Measurements from ENCODE around the gene TTC7B.
"Not testable (repeated sequence)": the region's sequence is repeated elsewhere in the genome, so short reads cannot be mapped to it uniquely, and the experiment has no call there.

The TTC7B gene

DNA sequence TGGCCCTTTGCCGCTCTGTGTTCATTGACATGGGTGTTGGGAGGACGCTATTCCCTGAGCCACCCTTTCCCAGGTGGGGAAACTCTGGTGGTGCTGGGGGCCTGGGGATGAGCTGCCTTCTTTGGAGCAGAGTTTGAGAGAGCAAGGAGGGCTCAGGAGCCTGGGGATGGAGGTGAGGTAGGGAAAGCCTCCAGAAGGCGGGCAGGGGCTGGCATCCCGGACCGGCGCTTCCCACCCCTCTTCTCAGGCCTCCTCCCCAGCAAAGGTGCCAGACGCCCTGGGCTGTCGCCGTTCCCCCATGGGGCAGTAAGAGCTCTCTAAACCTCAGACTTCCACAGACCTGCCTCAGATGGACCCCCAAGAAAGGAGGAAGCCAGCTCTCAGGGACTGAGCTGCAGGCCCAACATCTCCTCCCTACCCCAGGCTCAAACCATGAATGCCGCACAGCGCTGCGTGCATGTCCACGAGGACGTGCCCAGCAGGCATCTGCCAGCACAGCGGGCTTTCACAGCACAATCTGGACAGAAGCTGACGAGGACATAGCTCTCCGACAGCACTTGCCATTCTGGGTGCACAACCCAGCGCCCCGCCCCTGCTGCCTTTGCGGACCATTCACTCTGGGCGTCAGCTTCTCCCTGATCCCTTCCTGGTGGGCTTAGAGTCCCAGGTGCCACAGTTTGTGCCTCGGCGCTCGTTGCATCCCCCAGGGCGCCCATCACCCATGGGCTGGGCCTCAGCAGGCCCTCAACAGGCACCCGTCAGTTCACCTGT, 14.9 kb upstream of the TTC7B start:
- DNase-seq (ENCODE audit: low read depth in 2 of 2) = no peak

GRCh38 chr14:90829677-90830076, 13.4 kb upstream of the TTC7B start:
- DNase-seq (ENCODE audit: low read depth in 2 of 2) = no peak

DNA sequence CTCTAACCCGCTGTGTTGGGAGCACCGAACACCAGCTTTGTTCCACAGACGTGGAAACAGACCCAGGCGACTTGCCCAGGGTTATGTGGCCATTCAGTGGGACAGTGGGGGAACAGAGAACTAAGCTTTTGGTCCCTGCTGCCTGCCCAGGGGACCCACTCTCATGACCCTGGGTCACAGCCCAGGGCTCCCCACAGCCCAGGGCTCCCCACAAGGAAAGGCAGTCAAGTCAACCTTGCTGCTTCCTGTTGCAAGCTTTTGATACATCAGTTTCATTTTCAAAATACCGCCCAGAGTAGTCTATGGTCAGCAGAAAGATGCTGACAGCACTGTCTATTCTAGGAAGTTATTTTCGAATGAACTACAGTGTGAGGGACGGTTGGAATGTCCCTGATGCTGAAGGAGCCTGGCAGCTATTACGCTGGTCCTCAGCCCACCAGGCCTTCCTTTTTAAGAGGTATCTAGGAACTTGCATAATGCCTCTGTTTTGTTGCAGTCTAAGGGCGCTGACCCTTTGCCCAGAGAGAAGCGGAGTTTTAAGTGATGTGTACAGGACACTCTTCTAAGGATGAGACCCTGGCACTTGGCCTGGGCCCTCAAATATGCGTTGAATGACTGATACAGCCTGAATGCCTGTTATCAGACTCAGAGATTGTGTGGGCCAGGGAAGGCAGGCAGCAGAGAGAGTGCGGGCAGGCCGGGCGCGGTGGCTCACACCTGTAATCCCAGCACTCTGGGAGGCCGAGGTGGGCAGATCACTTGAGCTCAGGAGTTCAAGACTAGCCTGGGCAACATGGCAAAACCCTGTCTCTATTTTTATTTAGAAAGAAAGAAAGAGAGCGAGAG, 12.6 kb upstream of the TTC7B start:
- DNase-seq (ENCODE audit: low read depth in 2 of 2) = no peak

DNA sequence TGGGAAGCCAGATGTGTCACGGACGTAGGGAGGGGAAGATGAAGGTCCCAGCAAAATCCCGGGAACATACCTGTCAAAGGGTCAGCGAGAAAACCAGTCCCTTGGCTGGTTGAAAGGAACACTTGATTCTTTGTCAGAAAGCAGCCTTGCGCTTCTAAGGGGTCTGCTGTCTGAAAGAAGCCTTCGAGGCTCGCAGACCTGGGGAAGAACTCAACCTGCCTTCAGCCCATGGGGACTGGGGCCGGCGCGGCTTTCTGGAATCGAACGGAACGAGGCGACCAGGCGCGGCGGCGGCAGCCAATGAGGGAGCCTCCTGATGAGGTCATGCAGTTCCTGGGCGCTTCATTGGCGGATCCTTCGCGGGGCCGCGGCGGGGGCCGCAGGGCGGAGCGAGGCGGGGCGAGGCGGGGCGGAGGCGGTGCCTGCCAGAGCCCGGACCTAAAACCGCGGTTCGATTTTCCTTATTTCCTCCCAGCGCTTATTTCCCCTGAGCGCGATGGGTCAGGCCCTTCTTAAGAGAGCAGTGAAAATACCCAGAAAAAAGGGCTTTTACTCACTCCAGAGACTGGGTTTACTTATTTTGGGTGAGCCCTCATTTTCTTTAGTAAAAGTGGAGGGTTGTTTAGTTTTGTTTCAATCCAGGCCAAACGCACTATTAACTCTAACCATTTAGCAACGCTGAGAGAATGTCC, 11.8 kb upstream of the TTC7B start:
- peak; percentile 79 to 88 for DNase-seq (ENCODE audit: low read depth in 2 of 2)

DNA sequence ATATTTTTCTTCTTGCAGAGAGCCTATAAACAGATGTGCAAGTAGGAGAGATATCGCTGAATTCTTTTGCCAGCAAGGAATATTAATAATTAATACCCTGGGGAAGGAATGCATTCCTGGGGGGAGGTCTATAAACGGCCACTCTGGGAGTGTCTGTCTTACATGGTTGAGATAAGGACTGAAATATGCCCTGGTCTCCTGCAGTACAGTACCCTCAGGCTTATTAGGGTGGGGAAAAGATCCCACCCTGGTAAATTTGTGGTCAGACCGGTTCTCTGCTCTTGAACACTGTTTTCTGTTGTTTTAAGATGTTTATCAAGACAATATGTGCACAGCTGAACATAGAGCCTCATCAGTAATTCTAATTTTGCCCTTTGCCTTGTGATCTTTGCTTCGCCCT, 7.3 kb upstream of the TTC7B start:
- DNase-seq (ENCODE audit: low read depth in 2 of 2) = not testable (repeated sequence)

DNA sequence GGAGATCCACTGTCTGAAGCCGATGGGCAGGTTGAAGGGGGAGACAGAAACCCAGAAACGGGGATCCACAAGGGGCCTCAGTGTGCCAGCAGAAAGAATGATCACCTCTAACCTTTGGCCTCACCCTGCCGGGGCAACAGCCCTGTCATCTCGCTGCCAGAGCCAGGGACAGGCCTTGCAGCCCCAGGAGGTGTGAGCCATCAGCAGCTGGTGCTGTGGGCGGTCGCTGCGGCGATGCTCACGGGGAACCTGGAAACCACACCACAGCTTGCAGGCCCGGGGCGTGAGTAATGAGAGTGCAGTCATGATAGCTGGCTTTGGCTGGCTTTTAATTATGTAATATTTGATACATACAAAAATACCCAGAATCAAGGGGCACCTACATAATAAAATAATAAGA, 4.7 kb upstream of the TTC7B start:
- DNase-seq (ENCODE audit: low read depth in 2 of 2) = peak; percentile 45 to 66

DNA sequence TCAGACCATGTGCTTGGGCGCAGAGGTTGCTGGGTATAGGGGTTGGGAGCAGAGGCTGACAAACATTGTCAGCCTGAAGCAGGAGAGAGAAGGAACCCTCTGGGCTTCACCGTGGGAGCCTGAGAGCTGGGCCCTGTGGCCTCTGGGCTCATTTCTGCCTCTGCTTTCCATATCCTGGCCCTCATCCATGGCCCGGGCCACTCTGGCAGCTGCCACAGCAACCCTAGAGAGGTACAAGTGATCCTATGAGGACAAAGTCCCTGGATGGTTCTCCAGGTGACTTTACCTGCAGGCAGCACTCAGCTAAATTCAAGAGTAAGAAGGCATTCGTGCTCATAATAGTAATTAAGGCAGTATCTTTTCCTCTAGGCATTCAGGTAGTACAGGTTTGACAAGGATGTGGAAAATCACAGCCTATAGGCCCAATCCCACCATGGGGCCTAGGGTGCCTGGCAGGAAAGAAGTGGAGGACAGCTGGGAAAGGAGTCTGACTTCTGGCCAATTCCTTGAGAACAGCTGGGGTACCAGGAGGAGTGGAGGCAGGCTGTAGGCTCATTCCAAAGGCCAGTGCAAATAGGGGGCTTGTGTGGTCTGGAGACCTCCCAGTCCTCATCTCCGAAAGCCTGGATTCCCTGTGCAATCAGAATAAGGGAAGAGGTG, 3.6 kb upstream of the TTC7B start:
- no peak for DNase-seq (ENCODE audit: low read depth in 2 of 2)

DNA sequence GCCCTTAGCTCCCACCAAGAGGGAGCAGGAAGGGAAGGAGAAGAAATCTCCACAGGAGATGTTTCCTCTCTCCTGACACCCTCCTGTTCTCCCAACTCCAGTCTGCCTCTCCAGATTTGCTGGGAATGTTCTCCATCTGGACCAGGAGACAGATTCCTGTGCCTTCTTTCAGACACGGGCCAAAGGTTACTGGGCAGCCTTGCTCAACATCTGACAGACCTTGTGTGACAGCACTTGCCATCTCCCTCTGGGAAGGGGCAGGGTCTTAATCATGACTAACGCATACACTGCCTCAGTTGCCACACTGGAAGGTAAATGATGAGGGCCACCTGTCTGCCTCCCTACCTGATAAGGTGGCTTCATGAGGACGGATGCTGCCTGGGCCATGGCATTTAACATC, 2.5 kb upstream of the TTC7B start:
- DNase-seq (ENCODE audit: low read depth in 2 of 2) = no peak

DNA sequence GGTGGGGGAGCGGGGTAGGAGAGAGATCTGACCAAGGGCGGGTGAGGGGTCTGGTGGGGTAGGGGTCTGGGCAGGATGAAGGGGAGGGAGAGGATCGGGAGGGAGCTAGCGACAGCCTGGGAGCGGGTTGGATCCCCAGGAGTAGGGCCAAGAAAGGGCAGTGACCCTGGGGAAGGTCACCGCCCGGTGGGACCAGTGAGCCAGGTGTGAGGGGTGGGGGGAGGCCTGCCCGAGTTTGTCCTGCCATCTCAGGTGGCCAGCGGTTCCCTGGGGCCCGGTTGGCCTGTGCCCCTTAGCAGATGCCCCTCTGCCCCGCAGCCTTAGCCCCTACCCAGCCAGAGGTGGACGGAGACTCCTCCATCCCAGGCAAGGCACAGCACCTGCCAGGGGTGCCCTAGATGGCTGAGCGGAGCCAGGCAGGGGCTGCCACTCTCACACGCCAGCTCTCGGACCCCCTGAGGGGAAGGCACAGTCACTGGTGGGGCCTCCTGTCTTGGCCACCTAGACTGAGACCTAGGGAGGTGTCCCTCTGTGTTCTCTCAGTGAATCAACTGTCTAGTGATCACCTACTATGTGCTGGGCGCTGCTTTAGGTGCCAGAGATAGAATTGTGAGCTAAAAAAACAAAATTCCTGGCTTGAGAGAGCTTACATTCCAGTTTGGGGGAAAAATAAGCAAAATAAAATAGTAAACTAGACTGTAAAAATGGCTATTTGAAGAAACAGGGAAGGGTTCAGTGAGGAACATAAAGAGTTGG, 629 bp upstream of the TTC7B start:
- no peak for DNase-seq (ENCODE audit: low read depth in 2 of 2)

DNA sequence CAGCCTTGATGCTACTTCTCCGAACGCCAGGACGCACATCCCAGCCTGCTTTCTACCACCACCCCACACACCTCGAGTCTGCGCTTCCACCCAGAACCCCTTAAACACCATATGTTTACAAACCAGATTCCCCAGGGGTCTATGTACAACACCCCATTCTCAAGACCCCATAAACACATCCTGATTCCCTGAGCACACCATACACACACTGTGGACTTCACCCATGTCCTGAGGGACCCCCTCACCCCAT, 733 bp downstream of the TTC7B start:
- no peak for DNase-seq (ENCODE audit: low read depth in 2 of 2)

GRCh38 chr14:90814806-90815571, 1.2 kb downstream of the TTC7B start:
- DNase-seq (ENCODE audit: low read depth in 2 of 2) = no peak

DNA sequence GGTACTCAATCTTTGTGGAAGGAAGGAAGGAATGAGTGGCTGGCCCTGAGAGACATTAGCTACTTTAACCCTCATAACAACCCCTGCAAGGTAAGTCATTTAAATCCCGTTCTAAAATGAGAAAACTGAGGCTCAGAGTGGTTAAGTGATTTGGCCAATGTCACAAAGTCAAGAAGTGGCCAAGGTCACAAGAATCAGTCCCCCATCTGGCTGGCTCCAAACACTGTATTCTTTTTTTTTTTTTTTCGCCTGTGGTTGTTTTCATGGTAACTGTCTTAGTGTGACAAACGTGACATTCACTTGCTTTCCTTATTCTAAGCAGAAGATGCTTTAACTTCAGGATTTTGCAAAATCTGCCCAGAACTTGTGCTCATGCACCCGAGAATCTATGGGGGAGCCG, 2.8 kb downstream of the TTC7B start:
- DNase-seq (ENCODE audit: low read depth in 2 of 2) = no peak

- no peak for DNase-seq (ENCODE audit: low read depth in 2 of 2)
Measured at GRCh38 chr14:90812109-90812508, 4.1 kb downstream of the TTC7B start.

DNA sequence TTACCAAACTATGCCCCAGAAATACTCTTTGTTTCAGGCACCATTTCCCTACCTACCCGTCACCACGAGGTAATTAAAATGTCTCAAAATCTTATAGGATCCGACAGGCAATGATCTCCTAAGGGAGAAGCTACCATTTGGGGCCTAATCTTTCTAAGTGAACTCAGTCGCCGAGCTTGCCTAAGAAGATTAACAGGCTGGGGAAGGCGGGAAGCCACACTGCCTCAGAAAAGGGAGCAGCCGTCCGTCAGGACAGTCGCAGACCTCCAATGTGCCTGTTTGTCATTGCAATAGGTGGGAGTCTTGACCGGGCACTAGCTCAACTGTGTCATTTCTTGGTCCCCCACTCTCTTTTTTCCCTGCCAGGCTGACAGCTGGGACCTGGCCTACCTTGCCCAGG, 4.6 kb downstream of the TTC7B start:
- DNase-seq (ENCODE audit: low read depth in 2 of 2) = no peak

DNA sequence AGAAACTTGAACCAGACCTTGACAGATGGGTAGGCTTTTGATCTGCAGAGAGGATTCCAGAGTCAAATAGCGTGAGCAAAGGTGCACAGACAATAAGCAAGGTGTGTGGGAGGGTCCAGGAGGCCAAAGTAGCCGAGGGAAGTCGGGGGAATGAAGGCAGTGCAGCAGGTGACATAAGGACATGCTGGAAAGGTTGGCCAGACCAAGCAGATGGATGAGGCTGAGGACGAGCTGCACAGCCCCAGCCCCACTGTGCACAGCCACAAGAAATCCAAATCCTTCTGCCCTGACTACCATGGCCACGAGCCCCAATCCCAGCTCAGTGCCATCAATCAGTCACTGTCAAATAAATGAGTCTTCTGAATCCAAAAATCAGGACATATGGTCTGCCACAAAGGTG, 5.4 kb downstream of the TTC7B start:
- no peak for DNase-seq (ENCODE audit: low read depth in 2 of 2)

- no peak for DNase-seq (ENCODE audit: low read depth in 2 of 2)
Measured at GRCh38 chr14:90809530-90810312, 6.5 kb downstream of the TTC7B start.

DNA sequence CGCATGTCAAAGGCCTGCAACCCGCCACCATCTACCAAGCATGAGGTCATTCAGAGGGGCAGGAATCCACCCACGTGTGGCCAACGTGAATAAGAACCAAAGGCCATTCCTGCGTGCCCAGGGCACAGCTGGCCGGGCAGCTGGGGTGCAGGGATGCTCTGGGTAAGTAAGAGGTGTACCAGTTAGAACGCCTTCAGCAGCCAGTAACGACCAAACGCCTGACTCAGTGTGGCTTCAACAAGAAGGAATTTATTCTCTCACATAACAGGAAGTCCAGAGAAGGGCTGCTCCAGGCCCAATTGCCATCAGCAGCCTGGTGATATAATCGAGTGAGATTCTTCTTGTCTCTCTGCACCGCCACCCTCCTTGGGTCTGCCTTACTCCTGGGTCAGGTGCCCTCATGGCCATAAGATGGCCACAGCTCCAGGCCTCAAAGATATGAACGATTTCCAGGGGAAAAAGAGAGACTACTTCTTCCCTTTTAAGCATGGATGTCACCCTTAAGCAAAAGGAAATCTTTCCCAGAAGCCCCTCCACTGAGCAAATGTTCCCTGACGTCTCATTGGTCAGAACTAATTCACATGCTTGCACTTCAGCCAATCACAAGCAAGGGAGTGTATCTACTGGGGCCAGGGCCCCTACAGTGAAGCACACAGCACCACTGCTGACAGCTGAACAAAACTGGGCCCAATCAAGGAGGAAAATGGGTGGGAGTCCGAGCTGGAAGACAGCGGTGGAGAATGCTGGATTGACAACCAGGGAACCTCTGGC, 7.3 kb downstream of the TTC7B start:
- DNase-seq (ENCODE audit: low read depth in 2 of 2) = no peak

GRCh38 chr14:90807060-90807459, 9.2 kb downstream of the TTC7B start:
- DNase-seq (ENCODE audit: low read depth in 2 of 2) = no peak

All from stimulated activated CD4-positive, alpha-beta T cell treated with anti-CD3 and anti-CD28 coated beads, Interleukin-12 subunit alpha, Interleukin-12 subunit beta, amount 100 ng/mL, for 24 hours (primary cell).